Vagina (tissue), 2 donors: ENCODE data around the gene SUGCT. TPM values are rescaled to one million over a fixed set of nuclear protein-coding genes. Genes with fewer than 3 reads are reported as not detected.
"Not testable (repeated sequence)": the region's sequence is repeated elsewhere in the genome, so short reads cannot be mapped to it uniquely, and the experiment has no call there.

Experiments used
- DNase-seq, 2 donors: peaks; one replicate each; pipeline ENCODE4 v3.0.0-alpha.2; 2017; ENCODE audit errors: extremely low spot score in 2 of 2
- H3K27ac ChIP-seq: fragments of 200-600 bp; sonication (generic); one replicate; pipeline ENCODE4 v1.5.1; 2019
- H3K27me3 ChIP-seq: fragments of 200-600 bp; sonication (generic); one replicate; pipeline ENCODE4 v1.5.1; 2019
- H3K36me3 ChIP-seq, 2 donors: fragments of 200-600 bp; sonication (generic); one replicate each; pipeline ENCODE4 v1.5.1; 2017 to 2019
- H3K4me1 ChIP-seq: fragments of 200-600 bp; sonication (generic); one replicate; pipeline ENCODE4 v1.5.1; 2019
- H3K4me3 ChIP-seq, 2 donors: fragments of 200-600 bp; sonication (generic); 1 replicate in 1 of 2; 2 replicates in 1 of 2; pipeline ENCODE4 v1.5.1; 2016 to 2019
- H3K9me3 ChIP-seq: fragments of 200-600 bp; sonication (generic); one replicate; pipeline ENCODE4 v1.5.1; 2019
- POLR2A ChIP-seq, 2 donors: fragments of 450-650 bp; IDR thresholded peaks; one replicate each; pipeline ENCODE4 v1.6.1; 2017; ENCODE audit warnings: antibody characterized with exemption in 2 of 2, mild to moderate bottlenecking in 2 of 2, moderate library complexity in 2 of 2
- POLR2AphosphoS5 ChIP-seq, 2 donors: sonication (generic); formaldehyde crosslinking; IDR thresholded peaks; one replicate each; pipeline ENCODE4 v1.9.0; 2017; ENCODE audit warnings: antibody characterized with exemption in 2 of 2, mild to moderate bottlenecking in 2 of 2, low read depth in 1 of 2; ENCODE audit not compliant: insufficient read depth in 1 of 2
- intact Hi-C: fragments of 100-400 bp; cut with DNase I; formaldehyde crosslinking; loops from one replicate; pipeline ENCODE4 v1.15.1; 2023
- total RNA-seq: library from RNA; depleted of rRNA; stranded (reverse); fragments of >200 nt; gene quantifications from one replicate; pipeline ENCODE4 v1.2.3, GENCODE V29; 2016
- TF ChIP-seq, protein P1 (sequence below), 3 experiments: fragments of 450-650 bp in 2 of 3; fragments of 200-600 bp in 1 of 3; sonication (generic) in 1 of 3; IDR thresholded peaks; one replicate each; pipeline ENCODE4 v1.5.1; 2017 to 2019; ENCODE audit warnings: antibody characterized with exemption in 3 of 3, mild to moderate bottlenecking in 2 of 3, moderate library complexity in 2 of 3

The SUGCT gene
- total RNA-seq, 1 donor from 2014 or later: 2.2 TPM

DNA sequence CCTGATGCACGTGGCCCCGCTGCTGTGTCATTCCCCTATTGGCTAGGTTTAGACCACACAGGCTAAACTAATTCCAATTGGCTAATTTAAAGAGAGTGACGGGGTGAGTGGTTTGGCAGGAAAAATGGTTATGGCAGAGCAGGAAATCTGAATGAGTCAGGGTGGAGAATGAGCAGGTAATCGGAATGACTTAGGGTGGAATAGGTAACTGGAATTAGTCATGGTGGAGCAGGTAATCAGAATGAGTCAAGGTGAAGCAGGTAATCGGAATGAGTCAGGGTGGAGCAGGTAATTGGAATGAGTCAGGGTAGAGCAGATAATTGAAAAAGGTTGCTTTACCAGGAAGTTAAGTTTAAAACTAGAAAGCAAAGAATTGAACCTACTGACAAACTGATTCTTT is 7.1 kb downstream of the SUGCT start:
- H3K4me3 ChIP-seq, H3K27ac ChIP-seq, H3K27me3 ChIP-seq, H3K9me3 ChIP-seq, H3K4me1 ChIP-seq, DNase-seq, H3K36me3 ChIP-seq, intact Hi-C loops: not testable (repeated sequence)
- TF ChIP-seq POLR2AphosphoS5 (IDR thresholded peaks at IDR 0.05; ENCODE audit: insufficient read depth in 1 of 2, low read depth in 1 of 2): peak in 1 of 2 donors; percentile 9

DNA sequence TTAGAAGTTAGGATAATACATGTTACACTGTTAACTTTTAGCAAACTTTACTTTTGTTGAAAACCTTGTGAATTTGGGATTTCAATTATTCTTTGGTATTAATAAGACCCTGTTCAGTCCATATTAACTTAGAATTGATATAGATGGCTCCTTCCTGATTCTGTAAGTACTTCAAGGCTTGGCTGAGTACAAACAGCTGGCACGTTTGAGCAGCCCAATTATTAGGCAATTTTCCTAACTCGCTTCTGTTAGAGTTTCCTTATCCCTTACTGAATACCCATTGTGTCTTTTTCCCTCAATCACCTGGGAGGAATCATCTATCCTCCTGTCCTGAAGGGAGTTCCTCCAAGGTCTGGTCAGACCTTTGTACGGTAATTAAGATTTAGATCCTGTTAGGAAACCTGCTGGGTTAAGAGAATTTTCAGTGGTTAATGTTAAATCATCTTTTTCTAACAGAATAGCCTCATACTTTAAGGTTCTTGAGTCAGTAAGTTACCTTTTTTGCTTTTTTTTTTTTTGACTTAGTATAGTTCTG is 10.9 kb downstream of the SUGCT start:
- H3K36me3 ChIP-seq, H3K9me3 ChIP-seq, H3K4me3 ChIP-seq, H3K4me1 ChIP-seq, H3K27ac ChIP-seq, DNase-seq, H3K27me3 ChIP-seq, intact Hi-C loops: not testable (repeated sequence)

DNA sequence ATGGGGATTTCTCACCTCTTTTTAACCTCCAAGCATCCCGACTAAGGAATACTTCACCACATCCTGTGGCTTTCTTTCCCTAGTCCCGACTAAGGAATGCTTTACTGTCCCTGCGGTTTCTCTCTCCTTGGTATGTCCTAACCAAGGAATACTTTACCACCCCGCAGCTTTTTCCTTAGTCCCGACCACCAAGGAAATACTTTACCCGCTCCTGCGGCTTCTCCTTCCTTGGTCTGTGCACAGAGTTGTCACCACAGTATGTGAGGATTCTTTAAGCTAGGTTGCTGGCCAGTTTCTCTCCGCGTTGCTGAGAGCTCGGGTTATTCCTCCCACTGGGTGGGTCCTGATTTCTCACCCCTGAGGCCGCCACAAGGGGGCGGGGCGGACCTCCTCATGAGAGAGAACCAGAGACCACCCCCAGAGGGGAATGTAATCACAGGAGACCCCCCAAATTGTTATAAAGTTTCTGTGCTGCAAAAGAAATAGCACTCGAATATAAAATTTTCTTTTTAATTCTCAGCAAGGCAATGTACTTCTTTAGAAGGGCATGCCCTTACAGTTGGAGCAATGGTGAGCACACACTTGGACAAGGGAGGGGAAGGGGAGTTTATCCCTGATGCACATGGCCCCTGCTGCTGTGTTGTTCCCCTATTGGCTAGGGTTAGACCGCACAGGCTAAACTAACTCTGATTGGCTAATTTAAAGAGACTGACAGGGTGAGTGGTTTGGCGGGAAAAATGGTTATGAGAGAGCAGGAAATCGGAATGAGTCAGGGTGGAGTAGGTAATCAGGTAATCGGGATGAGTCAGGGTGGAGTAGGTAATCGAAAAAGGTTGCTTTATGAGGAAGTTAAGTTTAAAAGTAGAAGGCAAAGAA is 12.8 kb downstream of the SUGCT start:
- no peak for DNase-seq
- Histone ChIP-seq H3K27me3 (no peaks in the 10 kb centered on the region), H3K4me1 (no peaks in the 10 kb centered on the region), H3K27ac (no peak overlapping the region), H3K36me3 (no peaks in the 10 kb centered on the region), H3K9me3 (no peaks in the 10 kb centered on the region), H3K4me3 (no peak overlapping the region)
- intact Hi-C loops: no loop called here
- TF ChIP-seq, protein P1, sequence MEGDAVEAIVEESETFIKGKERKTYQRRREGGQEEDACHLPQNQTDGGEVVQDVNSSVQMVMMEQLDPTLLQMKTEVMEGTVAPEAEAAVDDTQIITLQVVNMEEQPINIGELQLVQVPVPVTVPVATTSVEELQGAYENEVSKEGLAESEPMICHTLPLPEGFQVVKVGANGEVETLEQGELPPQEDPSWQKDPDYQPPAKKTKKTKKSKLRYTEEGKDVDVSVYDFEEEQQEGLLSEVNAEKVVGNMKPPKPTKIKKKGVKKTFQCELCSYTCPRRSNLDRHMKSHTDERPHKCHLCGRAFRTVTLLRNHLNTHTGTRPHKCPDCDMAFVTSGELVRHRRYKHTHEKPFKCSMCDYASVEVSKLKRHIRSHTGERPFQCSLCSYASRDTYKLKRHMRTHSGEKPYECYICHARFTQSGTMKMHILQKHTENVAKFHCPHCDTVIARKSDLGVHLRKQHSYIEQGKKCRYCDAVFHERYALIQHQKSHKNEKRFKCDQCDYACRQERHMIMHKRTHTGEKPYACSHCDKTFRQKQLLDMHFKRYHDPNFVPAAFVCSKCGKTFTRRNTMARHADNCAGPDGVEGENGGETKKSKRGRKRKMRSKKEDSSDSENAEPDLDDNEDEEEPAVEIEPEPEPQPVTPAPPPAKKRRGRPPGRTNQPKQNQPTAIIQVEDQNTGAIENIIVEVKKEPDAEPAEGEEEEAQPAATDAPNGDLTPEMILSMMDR (IDR thresholded peaks at IDR 0.05): no peak
- no peak for TF ChIP-seq POLR2AphosphoS5 (IDR thresholded peaks at IDR 0.05; ENCODE audit: insufficient read depth in 1 of 2, low read depth in 1 of 2)
- no peak for TF ChIP-seq POLR2A (IDR thresholded peaks at IDR 0.05)

DNA sequence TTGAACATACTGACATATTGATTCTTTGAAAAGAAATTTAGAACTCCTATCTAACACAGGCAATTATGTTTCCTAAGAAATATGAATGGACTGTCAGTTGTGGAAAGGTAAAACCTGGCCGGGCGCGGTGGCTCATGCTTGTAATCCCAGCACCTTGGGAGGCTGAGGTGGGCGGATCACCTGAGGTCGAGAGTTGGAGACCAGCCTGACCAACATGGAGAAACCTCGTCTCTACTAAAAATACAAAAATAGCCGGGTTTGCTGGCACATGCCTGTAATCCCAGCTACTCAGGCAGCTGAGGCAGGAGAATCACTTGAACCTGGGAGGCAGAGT is 13.4 kb downstream of the SUGCT start:
- DNase-seq, intact Hi-C loops, H3K27ac ChIP-seq, H3K4me3 ChIP-seq, H3K9me3 ChIP-seq, H3K4me1 ChIP-seq, H3K27me3 ChIP-seq, H3K36me3 ChIP-seq: not testable (repeated sequence)

- no peak for DNase-seq
- Histone ChIP-seq H3K27ac (no peak overlapping the region), H3K27me3 (no peaks in the 10 kb centered on the region), H3K4me3 (no peak overlapping the region), H3K36me3 (no peaks in the 10 kb centered on the region), H3K9me3 (no peaks in the 10 kb centered on the region), H3K4me1 (no peaks in the 10 kb centered on the region)
- intact Hi-C loops: no loop called here
- TF ChIP-seq POLR2AphosphoS5 (IDR thresholded peaks at IDR 0.05; ENCODE audit: insufficient read depth in 1 of 2, low read depth in 1 of 2) (no peak), POLR2A (IDR thresholded peaks at IDR 0.05) (no peak)
- TF ChIP-seq, protein P1 (IDR thresholded peaks at IDR 0.05): no peak
Measured at GRCh38 chr7:40148671-40149070, 13.9 kb downstream of the SUGCT start.

- no peaks in the 10 kb centered on the region for H3K27me3 ChIP-seq
- no peaks in the 10 kb centered on the region for H3K9me3 ChIP-seq
- DNase-seq: no peak
- no peak overlapping the region for H3K4me3 ChIP-seq
- no peaks in the 10 kb centered on the region for H3K36me3 ChIP-seq
- TF ChIP-seq POLR2AphosphoS5 (IDR thresholded peaks at IDR 0.05; ENCODE audit: insufficient read depth in 1 of 2, low read depth in 1 of 2) (no peak), POLR2A (IDR thresholded peaks at IDR 0.05) (no peak)
- TF ChIP-seq, protein P1 (IDR thresholded peaks at IDR 0.05): no peak
- intact Hi-C loops: no loop called here
- no peaks in the 10 kb centered on the region for H3K4me1 ChIP-seq
- no peak overlapping the region for H3K27ac ChIP-seq
Measured at GRCh38 chr7:40151504-40151903, 16.7 kb downstream of the SUGCT start.
